Middle frontal gyrus (tissue), 1 donor: ENCODE results near the gene NEDD4.
A peak's percentile ranks its signal among the peaks of the same experiment; 100 is the strongest.
"Not testable (repeated sequence)": the region's sequence is repeated elsewhere in the genome, so short reads cannot be mapped to it uniquely, and the experiment has no call there.

ENCODE experiments used
- DNase-seq: peaks from one replicate; pipeline ENCODE4 v3.0.0-alpha.2; 2015; ENCODE audit warnings: low spot score; ENCODE audit errors: extremely low spot score

Gene NEDD4

GRCh38 chr15:55897560-55898336 is 95.7 kb downstream of the NEDD4 start:
- DNase-seq = no peak

GRCh38 chr15:55894399-55894965 is 98.9 kb downstream of the NEDD4 start:
- no peak for DNase-seq

GRCh38 chr15:55893852-55894251 is 99.6 kb downstream of the NEDD4 start:
- no peak for DNase-seq

- no peak for DNase-seq
Measured at GRCh38 chr15:55891196-55891595, 102.2 kb downstream of the NEDD4 start.

GRCh38 chr15:55884223-55884622 is 109.2 kb downstream of the NEDD4 start:
- no peak for DNase-seq

GRCh38 chr15:55879181-55879580 is 114.2 kb downstream of the NEDD4 start:
- no peak for DNase-seq

GRCh38 chr15:55873024-55873720 is 120.2 kb downstream of the NEDD4 start:
- no peak for DNase-seq

- no peak for DNase-seq
Measured at GRCh38 chr15:55872471-55872870, 120.9 kb downstream of the NEDD4 start.

- no peak for DNase-seq
Measured at GRCh38 chr15:55869660-55870059, 123.8 kb downstream of the NEDD4 start.

- DNase-seq = no peak
Measured at GRCh38 chr15:55868707-55869106, 124.7 kb downstream of the NEDD4 start.

- not testable (repeated sequence) for DNase-seq
Measured at GRCh38 chr15:55868291-55868690, 125.1 kb downstream of the NEDD4 start.

GRCh38 chr15:55863911-55864310 is 129.5 kb downstream of the NEDD4 start:
- no peak for DNase-seq

GRCh38 chr15:55861115-55861514 is 132.3 kb downstream of the NEDD4 start:
- DNase-seq = no peak

- DNase-seq = no peak
Measured at GRCh38 chr15:55860468-55860867, 132.9 kb downstream of the NEDD4 start.

- no peak for DNase-seq
Measured at GRCh38 chr15:55859681-55860080, 133.7 kb downstream of the NEDD4 start.

- no peak for DNase-seq
Measured at GRCh38 chr15:55858661-55859060, 134.8 kb downstream of the NEDD4 start.

- DNase-seq = no peak
Measured at GRCh38 chr15:55856506-55857164, 136.8 kb downstream of the NEDD4 start.

GRCh38 chr15:55853134-55853533 is 140.3 kb downstream of the NEDD4 start:
- no peak for DNase-seq

GRCh38 chr15:55846116-55846707 is 147.2 kb downstream of the NEDD4 start:
- DNase-seq = peak; percentile 29

GRCh38 chr15:55842897-55843296 is 150.5 kb downstream of the NEDD4 start:
- not testable (repeated sequence) for DNase-seq

GRCh38 chr15:55835866-55836265 is 157.5 kb downstream of the NEDD4 start:
- DNase-seq = no peak

GRCh38 chr15:55834331-55834730 is 159.1 kb downstream of the NEDD4 start:
- DNase-seq = no peak
